Naive thymus-derived CD4-positive, alpha-beta T cell (primary cell): ENCODE results near the gene PCBP3. TPM values are rescaled to one million over a fixed set of nuclear protein-coding genes. Genes with fewer than 3 reads are reported as not detected.
"Not testable (repeated sequence)": the region's sequence is repeated elsewhere in the genome, so short reads cannot be mapped to it uniquely, and the experiment has no call there.

Experiments
- ATAC-seq: fragments of 150-1000 bp; cut with Tn5 transposase; 2 replicates; pipeline ENCODE4 v1.10.0; 2021; ENCODE audit warnings: mild to moderate bottlenecking, moderate library complexity
- CTCF ChIA-PET: fragments of 350-600 bp; sonication (Branson Sonifier 250); formaldehyde crosslinking; loops from one replicate; lab custom pipeline; 2021; ENCODE audit warnings: antibody characterized with exemption; lab: Charles Lee
- POLR2A ChIA-PET: fragments of 350-600 bp; sonication (Branson Sonifier 250); formaldehyde crosslinking; loops from one replicate; lab custom pipeline; 2021; ENCODE audit warnings: antibody characterized with exemption, inconsistent platforms; lab: Charles Lee
- DNase-seq, 9 donors: peaks; one replicate each; pipeline versions ENCODE4 v3.0.0 to v3.0.0-alpha.2; 2020 to 2022; ENCODE audit warnings: mixed read lengths in 1 of 9
- H3K27ac ChIP-seq: one replicate; pipeline ENCODE4 v1.7.0; 2013; ENCODE audit warnings: mild to moderate bottlenecking, low read depth, low read length, moderate library complexity
- H3K27me3 ChIP-seq, 2 donors: one replicate each; pipeline ENCODE4 v1.7.0; 2013; ENCODE audit warnings: low read length in 2 of 2, mild to moderate bottlenecking in 2 of 2, moderate library complexity in 2 of 2; ENCODE audit not compliant: control insufficient read depth in 2 of 2, insufficient read depth in 2 of 2
- H3K36me3 ChIP-seq, 3 experiments: 1 replicate in 2 of 3; 2 replicates in 1 of 3; pipeline ENCODE4 v1.7.0; 2013; ENCODE audit warnings: low read length in 3 of 3, mild to moderate bottlenecking in 3 of 3, moderate library complexity in 1 of 3; ENCODE audit not compliant: insufficient read depth in 3 of 3, control insufficient read depth in 2 of 3
- H3K4me1 ChIP-seq, 2 donors: one replicate each; pipeline ENCODE4 v1.7.0; 2013; ENCODE audit warnings: low read length in 2 of 2, mild to moderate bottlenecking in 2 of 2, moderate library complexity in 1 of 2; ENCODE audit not compliant: control insufficient read depth in 2 of 2, insufficient read depth in 2 of 2
- H3K4me3 ChIP-seq: 2 replicates; pipeline ENCODE4 v1.7.0; 2013; ENCODE audit warnings: mild to moderate bottlenecking, low read length
- H3K9me3 ChIP-seq, 3 experiments: 1 replicate in 2 of 3; 2 replicates in 1 of 3; pipeline ENCODE4 v1.7.0; 2013; ENCODE audit warnings: low read length in 3 of 3; ENCODE audit not compliant: control insufficient read depth in 2 of 3
- H3K27ac Mint-ChIP-seq, 9 donors: one replicate each; pipeline ENCODE4 v1.8.0; 2020 to 2022; ENCODE audit warnings: mixed read lengths in 9 of 9, mild to moderate bottlenecking in 8 of 9, moderate library complexity in 5 of 9, inconsistent platforms in 2 of 9
- H3K27me3 Mint-ChIP-seq, 5 donors: one replicate each; pipeline ENCODE4 v1.8.0; 2021 to 2022; ENCODE audit warnings: mixed read lengths in 5 of 5, mild to moderate bottlenecking in 1 of 5
- H3K36me3 Mint-ChIP-seq, 5 donors: one replicate each; pipeline ENCODE4 v1.8.0; 2020 to 2022; ENCODE audit warnings: mixed read lengths in 5 of 5, mild to moderate bottlenecking in 3 of 5, inconsistent platforms in 1 of 5
- H3K4me1 Mint-ChIP-seq, 7 donors: one replicate each; pipeline ENCODE4 v1.8.0; 2020 to 2022; ENCODE audit warnings: mixed read lengths in 7 of 7, mild to moderate bottlenecking in 3 of 7, inconsistent platforms in 1 of 7
- H3K4me3 Mint-ChIP-seq, 10 donors: one replicate each; pipeline ENCODE4 v1.8.0; 2020 to 2022; ENCODE audit warnings: mild to moderate bottlenecking in 10 of 10, mixed read lengths in 10 of 10, moderate library complexity in 6 of 10, inconsistent platforms in 2 of 10
- H3K9me3 Mint-ChIP-seq, 11 donors: one replicate each; pipeline ENCODE4 v1.8.0; 2020 to 2022; ENCODE audit warnings: mixed read lengths in 11 of 11, mild to moderate bottlenecking in 4 of 11, inconsistent platforms in 1 of 11, moderate library complexity in 1 of 11
- intact Hi-C, 2 donors: fragments of 100-400 bp; cut with micrococcal nuclease; formaldehyde crosslinking; loops; one replicate each; pipeline ENCODE4 v1.15.1; 2023
- polyA plus RNA-seq, 2 donors: library from polyadenylated mRNA; unstranded; fragments of 300-500 nt; fragmentation: Illumina TruSeq; gene quantifications; one replicate each; pipeline ENCODE4 v1.2.3, GENCODE V29; 2021
- total RNA-seq, 6 experiments: library from RNA in 5 of 6; stranded (reverse) in 5 of 6; gene quantifications; 1 replicate in 5 of 6; 2 replicates in 1 of 6; pipeline ENCODE4 v1.2.3 and lab custom pipeline; 2021 to 2026

PCBP3 gene
- total and polyA plus RNA-seq, 7 experiments from 2014 or later = 1.2 to 5.2 (median 1.6) TPM

DNA sequence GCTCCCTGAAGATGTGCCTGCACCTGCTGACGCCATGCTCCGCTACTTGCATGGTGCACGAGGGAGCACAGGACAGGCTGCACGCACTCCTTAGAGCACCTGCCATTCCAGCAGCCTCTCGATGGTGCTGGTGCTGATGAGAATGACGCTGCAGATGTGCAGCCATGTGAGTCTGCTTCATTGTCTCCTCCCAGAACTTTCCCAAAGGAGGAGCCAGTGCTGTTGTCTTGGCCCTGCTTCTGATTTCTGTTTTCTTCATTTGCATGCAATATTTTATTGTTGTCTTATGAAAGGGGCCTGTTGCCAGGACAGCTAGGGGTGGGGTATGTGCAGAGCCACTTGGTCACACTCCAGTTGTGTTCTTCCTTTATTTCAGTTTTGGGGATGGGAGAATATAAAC, 70.1 kb downstream of the PCBP3 start:
- intact Hi-C loops = no loop called here
- Histone ChIP-seq H3K9me3 (no peaks in the 10 kb centered on the region), H3K27me3 (no peaks in the 10 kb centered on the region), H3K4me1 (no peaks in the 10 kb centered on the region), H3K4me3 (no peak overlapping the region), H3K36me3 (no peaks in the 10 kb centered on the region), H3K27ac (no peak overlapping the region)
- CTCF ChIA-PET = no interaction called here
- Mint-ChIP-seq H3K9me3 (peaks cover 0 to 36% (median 17%) of the 10 kb centered on the region in 11 donors), H3K36me3 (peaks cover 5 to 30% (median 21%) of the 10 kb centered on the region in 5 donors), H3K27ac (no peak overlapping the region), H3K4me3 (no peak overlapping the region), H3K27me3 (peaks cover 0 to 1% (median 0%) of the 10 kb centered on the region in 5 donors), H3K4me1 (peaks cover 0 to 13% (median 3%) of the 10 kb centered on the region in 7 donors)
- POLR2A ChIA-PET = no interaction called here
- ATAC-seq (no peak), DNase-seq (no peak)

DNA sequence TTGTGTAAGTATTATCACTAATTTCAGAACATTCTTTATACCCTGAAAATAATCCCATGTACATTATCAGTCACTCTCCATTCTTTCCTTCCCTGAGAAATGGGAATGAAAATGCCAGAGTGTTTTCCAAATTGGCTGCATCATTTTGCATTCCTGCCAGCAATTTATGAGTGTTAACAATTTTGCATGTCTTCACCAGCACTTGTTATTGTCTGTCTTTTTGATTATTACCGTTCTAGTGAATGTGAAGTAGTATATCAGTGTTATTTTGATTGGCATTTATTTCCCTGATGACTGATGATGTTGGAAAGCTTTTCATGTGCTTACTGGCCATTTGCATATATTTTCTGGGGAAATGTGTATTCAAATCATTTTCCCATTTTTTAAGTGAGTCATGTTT, 71.9 kb downstream of the PCBP3 start:
- H3K27ac ChIP-seq = no peak overlapping the region
- no peak overlapping the region for H3K4me3 ChIP-seq
- Mint-ChIP-seq H3K4me3 (no peak overlapping the region), H3K9me3 (peaks cover 0 to 35% (median 16%) of the 10 kb centered on the region in 11 donors), H3K27me3 (peaks cover 0 to 1% (median 0%) of the 10 kb centered on the region in 5 donors), H3K36me3 (peaks cover 5 to 30% (median 18%) of the 10 kb centered on the region in 5 donors), H3K27ac (no peak overlapping the region), H3K4me1 (peaks cover 0 to 19% (median 3%) of the 10 kb centered on the region in 7 donors)
- no peaks in the 10 kb centered on the region for H3K36me3 ChIP-seq
- ATAC-seq (no peak), DNase-seq (no peak)
- intact Hi-C loops = no loop called here
- no peaks in the 10 kb centered on the region for H3K4me1 ChIP-seq
- H3K9me3 ChIP-seq = no peaks in the 10 kb centered on the region
- no peaks in the 10 kb centered on the region for H3K27me3 ChIP-seq
- ChIA-PET POLR2A (no interaction called here), CTCF (no interaction called here)

DNA sequence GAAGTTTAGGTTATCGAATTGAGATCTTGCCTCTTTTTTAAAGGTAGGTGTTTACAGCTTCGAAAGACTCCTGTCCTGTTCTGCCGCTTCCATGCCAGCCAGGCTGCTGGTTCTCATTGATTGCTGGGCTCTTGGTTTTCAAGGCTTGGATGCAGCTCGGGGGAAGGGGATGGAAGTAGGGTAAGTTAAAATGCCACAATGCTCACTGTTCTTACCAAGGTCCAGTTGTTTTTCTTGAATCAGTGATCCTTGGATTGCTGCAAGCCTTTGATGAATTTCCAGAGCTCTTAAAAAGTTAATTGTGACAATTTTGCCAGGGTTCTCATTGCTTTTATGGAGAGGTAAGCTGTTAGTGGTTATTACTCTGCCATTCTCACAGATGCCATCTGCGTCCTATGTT, 74.9 kb downstream of the PCBP3 start:
- DNase-seq (no peak), ATAC-seq (no peak)
- Mint-ChIP-seq H3K4me3 (no peak overlapping the region), H3K27me3 (peaks cover 0 to 5% (median 0%) of the 10 kb centered on the region in 5 donors), H3K36me3 (peaks cover 0 to 18% (median 9%) of the 10 kb centered on the region in 5 donors), H3K27ac (peak overlapping the region in 1 of 9 donors; percentile 19), H3K4me1 (peaks cover 0 to 23% (median 3%) of the 10 kb centered on the region in 7 donors), H3K9me3 (peaks cover 0 to 19% (median 7%) of the 10 kb centered on the region in 11 donors)
- intact Hi-C loops = no loop called here
- Histone ChIP-seq H3K4me1 (no peaks in the 10 kb centered on the region), H3K27ac (no peak overlapping the region), H3K9me3 (no peaks in the 10 kb centered on the region), H3K36me3 (no peaks in the 10 kb centered on the region), H3K27me3 (no peaks in the 10 kb centered on the region), H3K4me3 (no peak overlapping the region)
- ChIA-PET CTCF (no interaction called here), POLR2A (no interaction called here)

DNA sequence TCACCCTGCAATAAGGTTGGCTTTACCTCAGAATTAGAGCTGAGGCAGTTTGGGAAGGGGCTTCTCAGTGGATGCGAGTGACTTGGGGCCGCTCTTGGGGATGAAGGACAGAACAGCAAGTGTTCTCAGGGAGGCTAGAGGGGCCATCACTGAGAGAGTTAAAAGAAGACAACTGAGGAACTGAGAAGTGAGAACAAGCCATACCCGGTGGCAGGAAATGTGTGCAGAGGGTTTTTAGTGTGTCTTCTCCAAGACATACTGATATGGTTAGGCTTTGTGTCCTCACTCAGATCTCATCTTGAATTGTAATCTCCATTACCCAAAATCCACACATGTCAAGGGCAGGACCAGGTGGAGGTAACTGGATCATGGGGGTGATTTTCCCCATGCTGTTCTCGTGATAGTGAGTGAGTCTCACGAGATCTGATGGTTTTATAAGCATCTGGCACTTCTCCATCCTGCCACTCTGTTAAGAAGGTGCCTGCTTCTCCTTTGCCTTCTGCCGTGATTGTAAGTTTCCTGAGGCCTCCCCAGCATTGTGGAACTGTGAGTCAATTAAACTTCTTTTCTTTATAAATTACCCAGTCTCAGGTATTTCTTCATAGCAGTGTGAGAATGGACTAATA, 75.8 kb downstream of the PCBP3 start:
- Histone ChIP-seq H3K36me3 (no peaks in the 10 kb centered on the region), H3K27me3 (no peaks in the 10 kb centered on the region), H3K4me3 (no peak overlapping the region), H3K27ac (no peak overlapping the region), H3K9me3 (no peaks in the 10 kb centered on the region), H3K4me1 (no peaks in the 10 kb centered on the region)
- Mint-ChIP-seq H3K36me3 (peaks cover 0 to 9% (median 4%) of the 10 kb centered on the region in 5 donors), H3K9me3 (peaks cover 0 to 13% (median 4%) of the 10 kb centered on the region in 11 donors), H3K4me3 (no peak overlapping the region), H3K4me1 (peaks cover 0 to 29% (median 3%) of the 10 kb centered on the region in 7 donors), H3K27me3 (peaks cover 0 to 5% (median 0%) of the 10 kb centered on the region in 5 donors), H3K27ac (peak overlapping the region in 1 of 9 donors; percentile 47)
- ChIA-PET CTCF (no interaction called here), POLR2A (no interaction called here)
- DNase-seq = no peak
- intact Hi-C loops = no loop called here
- no peak for ATAC-seq

DNA sequence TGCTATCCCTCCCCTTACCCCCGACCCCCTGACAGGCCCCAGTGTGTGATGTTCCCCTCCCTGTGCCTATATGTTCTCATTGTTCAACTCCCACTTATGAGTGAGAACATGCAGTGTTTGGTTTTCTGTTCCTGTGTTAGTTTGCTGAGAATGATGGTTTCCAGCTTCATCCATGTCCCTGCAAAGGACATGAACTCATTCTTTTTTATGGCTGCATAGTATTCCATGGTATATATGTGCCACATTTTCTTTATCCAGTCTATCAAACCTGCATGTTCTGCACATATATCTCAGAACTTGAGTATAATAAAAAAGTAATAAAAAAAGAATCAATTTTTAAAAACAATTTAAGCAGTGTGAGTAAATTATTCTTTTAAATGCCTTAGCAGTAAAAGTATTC, 76.7 kb downstream of the PCBP3 start:
- H3K4me1 Mint-ChIP-seq = peaks cover 0 to 29% (median 4%) of the 10 kb centered on the region in 7 donors
- H3K27ac ChIP-seq, DNase-seq, CTCF ChIA-PET, H3K9me3 ChIP-seq, H3K27me3 Mint-ChIP-seq, H3K36me3 ChIP-seq, H3K36me3 Mint-ChIP-seq, H3K4me3 ChIP-seq, POLR2A ChIA-PET, H3K27ac Mint-ChIP-seq, ATAC-seq, intact Hi-C loops, H3K4me1 ChIP-seq, H3K4me3 Mint-ChIP-seq, H3K27me3 ChIP-seq: not testable (repeated sequence)
- H3K9me3 Mint-ChIP-seq = peaks cover 0 to 12% (median 4%) of the 10 kb centered on the region in 11 donors

DNA sequence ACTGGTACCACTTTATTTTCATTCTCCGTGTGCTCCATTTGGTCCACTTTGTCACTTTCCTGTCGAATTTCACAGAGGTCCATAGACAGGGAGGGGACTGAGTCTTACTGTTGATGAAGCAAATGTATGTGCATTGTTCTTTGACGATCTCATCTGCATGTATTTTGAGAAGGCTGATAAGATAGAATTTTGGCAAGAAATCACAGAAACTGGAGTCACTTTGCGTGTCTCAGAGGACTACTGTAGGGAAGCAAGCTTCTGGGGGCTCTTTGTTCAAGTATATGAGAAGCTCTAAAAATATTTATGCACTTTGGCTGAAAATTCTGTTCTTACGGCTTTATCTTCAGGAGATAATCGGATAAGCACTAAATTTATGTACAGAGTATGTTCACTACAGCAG, 78.1 kb downstream of the PCBP3 start:
- intact Hi-C loops = no loop called here
- peaks cover 0 to 5% (median 0%) of the 10 kb centered on the region in 5 donors for H3K27me3 Mint-ChIP-seq
- no peak for ATAC-seq
- no peaks in the 10 kb centered on the region for H3K27me3 ChIP-seq
- no peak overlapping the region for H3K27ac ChIP-seq
- no peak for DNase-seq
- no peaks in the 10 kb centered on the region for H3K36me3 Mint-ChIP-seq
- H3K4me3 ChIP-seq = no peak overlapping the region
- no peaks in the 10 kb centered on the region for H3K36me3 ChIP-seq
- no peak overlapping the region for H3K27ac Mint-ChIP-seq
- ChIA-PET CTCF (interaction anchor here (0.6 kb wide), 1 partner anchor 282 kb away, joined by 3 read pairs; no protein-coding TSS in a partner anchor), POLR2A (no interaction called here)
- H3K4me1 Mint-ChIP-seq = peaks cover 0 to 29% (median 4%) of the 10 kb centered on the region in 7 donors
- no peaks in the 10 kb centered on the region for H3K9me3 ChIP-seq
- no peak overlapping the region for H3K4me3 Mint-ChIP-seq
- no peaks in the 10 kb centered on the region for H3K4me1 ChIP-seq
- peaks cover 0 to 2% (median 0%) of the 10 kb centered on the region in 11 donors for H3K9me3 Mint-ChIP-seq
